ENCODE results near the gene ABCC10.
A peak's percentile ranks its signal among the peaks of the same experiment; 100 is the strongest.
"Not testable (repeated sequence)": the region's sequence is repeated elsewhere in the genome, so short reads cannot be mapped to it uniquely, and the experiment has no call there.

The ABCC10 gene, protein sequence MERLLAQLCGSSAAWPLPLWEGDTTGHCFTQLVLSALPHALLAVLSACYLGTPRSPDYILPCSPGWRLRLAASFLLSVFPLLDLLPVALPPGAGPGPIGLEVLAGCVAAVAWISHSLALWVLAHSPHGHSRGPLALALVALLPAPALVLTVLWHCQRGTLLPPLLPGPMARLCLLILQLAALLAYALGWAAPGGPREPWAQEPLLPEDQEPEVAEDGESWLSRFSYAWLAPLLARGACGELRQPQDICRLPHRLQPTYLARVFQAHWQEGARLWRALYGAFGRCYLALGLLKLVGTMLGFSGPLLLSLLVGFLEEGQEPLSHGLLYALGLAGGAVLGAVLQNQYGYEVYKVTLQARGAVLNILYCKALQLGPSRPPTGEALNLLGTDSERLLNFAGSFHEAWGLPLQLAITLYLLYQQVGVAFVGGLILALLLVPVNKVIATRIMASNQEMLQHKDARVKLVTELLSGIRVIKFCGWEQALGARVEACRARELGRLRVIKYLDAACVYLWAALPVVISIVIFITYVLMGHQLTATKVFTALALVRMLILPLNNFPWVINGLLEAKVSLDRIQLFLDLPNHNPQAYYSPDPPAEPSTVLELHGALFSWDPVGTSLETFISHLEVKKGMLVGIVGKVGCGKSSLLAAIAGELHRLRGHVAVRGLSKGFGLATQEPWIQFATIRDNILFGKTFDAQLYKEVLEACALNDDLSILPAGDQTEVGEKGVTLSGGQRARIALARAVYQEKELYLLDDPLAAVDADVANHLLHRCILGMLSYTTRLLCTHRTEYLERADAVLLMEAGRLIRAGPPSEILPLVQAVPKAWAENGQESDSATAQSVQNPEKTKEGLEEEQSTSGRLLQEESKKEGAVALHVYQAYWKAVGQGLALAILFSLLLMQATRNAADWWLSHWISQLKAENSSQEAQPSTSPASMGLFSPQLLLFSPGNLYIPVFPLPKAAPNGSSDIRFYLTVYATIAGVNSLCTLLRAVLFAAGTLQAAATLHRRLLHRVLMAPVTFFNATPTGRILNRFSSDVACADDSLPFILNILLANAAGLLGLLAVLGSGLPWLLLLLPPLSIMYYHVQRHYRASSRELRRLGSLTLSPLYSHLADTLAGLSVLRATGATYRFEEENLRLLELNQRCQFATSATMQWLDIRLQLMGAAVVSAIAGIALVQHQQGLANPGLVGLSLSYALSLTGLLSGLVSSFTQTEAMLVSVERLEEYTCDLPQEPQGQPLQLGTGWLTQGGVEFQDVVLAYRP (N-terminal part only)

DNA sequence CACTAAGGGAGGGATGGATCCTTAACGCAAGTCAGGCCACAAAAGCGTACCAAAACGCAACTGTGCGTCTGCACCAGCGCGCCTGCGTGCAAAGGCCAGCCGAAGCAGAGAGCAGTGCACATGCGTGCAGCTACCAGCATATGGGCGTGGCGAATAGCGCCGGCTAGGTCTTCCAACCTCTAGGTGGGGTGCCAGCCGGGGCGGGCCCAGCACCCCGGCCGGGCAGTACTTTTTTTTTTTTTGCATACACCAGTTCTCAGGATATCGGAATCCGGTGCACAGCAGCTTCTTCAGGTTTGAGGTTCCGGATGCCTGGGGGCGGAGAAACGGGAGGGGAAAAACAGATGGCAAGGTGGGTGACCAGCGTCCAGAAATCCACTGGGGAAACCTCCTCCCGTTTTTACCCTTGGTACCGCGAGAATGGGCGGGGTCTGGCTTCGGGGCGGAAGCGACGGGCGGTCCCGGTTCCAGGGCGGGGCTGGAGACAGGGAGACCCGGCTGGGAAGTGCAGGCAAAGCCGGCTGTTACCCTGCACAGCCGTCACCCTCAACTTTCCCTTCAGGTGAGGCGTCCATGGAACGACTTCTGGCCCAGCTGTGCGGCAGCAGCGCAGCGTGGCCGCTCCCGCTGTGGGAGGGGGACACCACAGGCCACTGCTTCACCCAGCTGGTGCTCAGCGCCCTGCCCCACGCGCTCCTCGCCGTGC lies at the start of gene ABCC10:
Gene ABCC10 (plus strand): TSS at position 136 of the 706 bp plus-strand sequence. CDS start 438 bp downstream, at position 574.
- DNase-seq = peak; percentile 90

DNA sequence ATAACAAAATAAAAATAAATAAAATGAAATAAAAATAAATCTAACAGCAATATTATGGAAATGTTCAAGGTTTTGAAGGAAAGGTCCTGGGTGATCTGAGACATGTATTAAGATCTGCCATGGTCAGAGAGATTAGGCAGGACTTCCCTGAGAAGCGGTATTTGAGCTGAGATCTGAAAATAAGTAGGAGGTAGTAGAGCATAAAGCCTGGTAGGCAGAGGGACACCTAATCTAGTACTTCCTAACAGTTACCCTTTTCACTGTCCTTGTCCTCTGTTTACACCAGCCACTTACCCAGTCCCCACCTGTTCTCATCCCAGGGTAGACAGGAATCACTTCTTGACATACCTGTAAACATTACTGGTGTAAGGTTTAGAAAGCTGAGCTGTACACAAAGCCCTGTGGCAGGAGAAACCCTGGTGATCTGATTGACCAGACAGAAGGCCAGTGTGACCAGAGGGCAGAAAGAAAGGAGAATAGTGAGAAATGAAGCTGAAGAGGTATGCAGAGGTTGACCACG lies 49.6 kb upstream of the ABCC10 start:
- DNase-seq = no peak

DNA sequence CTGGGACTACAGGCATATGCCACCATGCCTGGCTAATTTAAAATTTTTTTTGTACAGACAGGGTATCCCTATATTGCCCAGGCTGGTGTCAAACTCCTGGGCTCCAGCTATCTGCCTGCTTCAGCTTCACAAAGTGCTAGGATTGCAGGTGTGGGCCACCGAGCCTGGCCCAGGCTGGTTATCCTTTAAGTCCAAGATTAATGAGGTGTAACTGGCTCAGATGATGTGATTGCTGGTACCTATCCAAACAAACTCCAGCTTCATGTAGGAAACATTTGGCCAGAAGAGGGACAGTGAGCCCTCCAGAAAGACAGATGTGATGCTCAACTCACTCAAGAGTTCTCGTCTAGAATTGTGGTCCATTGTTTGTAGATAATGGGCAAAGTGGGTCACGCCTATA lies 48.7 kb upstream of the ABCC10 start:
- no peak for DNase-seq

DNA sequence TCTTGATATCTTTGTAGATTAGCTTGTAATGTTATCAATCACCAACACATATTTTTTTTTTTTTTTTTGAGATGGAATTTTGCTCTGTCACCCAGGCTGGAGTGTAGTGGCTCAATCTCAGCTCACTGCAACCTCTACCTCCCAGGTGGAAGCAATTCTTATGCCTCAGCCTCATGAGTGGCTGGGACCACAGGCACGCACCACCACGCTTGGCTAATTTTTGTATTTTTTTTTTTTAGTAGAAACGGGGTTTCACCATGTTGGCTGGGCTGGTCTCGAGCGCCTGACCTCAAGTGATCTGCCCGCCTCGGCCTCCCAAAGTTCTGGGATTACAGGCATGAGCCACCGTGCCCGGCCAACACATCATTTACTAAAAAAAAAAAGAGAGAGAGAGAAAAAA lies 46.5 kb upstream of the ABCC10 start:
- not testable (repeated sequence) for DNase-seq

DNA sequence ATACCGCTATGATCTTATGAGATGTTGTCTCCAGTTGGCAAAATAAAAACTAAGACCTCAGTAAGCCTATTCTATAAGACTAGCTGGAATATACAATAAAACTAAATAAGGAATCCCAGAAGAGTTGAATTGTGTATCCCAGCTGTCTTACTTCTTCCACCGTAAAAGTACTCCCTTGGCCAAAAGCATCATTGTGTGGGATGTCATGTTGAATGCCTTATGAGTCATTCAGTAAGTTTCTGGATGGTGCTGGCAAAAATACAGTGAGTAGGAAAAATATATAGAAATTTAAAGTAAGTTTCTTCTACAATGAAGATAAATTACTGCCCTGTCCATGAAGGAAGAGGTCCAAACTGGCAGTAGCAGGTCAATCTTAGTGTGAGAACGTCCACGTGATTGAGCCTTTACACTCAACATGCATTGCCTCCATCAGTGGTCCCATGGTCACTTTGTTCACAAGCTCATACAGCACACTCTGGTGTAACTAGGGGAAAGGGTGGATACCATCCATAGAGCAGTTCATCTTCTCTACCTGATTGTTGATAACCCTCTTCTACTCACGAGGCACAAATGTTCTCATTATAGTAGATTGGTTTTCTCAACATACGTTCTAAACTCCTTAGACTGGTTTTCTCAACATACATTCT lies 44.2 kb upstream of the ABCC10 start:
- no peak for DNase-seq

DNA sequence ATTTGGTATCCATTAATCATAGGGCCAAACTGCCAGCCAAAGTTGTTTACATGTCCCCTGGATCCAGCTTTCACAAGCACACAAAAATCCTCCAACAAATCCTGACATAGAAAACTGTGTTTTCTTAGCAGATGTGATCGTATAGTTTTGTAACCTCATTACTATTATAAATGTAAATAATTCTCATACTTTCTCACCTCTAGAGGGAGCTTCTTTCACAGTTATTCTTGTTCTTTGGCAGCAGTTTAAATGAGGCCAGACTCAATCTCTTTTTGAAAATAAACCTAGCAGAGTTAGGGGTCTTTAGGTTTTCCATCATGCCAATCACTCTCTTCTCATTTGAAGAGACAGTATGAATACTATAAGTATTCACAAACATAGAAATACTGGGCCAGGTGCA lies 40.8 kb upstream of the ABCC10 start:
- DNase-seq = no peak

DNA sequence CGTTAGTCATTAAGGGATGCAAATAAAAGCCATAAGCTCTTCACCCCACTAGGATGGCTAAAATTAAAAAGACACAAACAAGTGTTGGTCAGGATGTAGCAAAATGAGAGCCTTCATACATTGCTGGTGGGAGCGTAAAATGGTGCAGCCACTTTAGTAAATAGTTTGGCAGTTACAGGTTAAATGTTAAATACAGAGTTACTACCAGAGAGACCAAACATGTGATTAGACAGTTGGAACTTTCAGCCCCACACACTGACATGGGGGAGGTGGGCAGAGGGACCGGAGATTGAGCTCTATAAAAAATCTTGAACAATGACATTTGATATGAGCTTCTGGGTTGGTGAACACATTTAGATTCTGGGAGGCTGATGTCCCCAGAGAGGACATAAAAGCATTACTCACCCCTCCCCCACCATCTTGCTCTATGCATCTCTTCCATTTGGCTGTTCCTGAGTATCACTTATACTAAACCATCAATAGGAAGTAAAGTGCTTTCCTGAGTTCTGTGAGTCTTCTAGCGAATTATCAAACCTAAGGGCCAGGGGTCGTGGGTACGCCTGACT lies 37.5 kb upstream of the ABCC10 start:
- no peak for DNase-seq

DNA sequence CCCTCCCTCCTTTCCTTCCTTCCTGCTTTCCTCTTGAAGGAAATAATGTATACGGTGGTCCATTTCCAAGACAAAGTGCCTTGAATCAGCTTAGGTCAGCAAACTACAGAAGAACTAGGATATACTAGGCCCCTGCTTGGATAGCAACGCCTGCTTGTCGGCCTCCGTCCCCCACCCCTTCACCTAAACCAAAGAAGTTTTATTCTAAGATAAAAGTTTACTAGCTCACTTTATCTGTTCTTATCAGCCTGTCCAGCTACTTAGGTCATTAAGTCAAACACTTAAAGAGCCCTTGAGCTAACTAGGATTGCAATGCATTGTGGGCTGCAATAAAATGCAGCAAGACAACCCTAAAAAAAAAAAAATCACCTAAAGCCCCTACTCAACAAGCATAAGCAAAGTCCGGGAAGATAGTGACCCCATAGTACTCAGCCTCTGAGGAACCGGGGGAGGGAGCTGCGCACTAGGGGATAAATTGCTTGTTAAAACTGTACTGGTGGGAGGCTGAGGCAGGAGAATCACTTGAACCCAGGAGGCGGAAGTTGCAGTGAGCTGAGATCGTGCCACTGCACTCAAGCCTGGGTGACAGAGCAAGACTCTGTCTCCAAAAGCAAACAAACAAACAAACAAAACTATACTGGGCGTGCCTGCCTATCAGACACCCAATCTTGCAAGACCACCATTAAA lies 36.4 kb upstream of the ABCC10 start:
- DNase-seq = not testable (repeated sequence)

DNA sequence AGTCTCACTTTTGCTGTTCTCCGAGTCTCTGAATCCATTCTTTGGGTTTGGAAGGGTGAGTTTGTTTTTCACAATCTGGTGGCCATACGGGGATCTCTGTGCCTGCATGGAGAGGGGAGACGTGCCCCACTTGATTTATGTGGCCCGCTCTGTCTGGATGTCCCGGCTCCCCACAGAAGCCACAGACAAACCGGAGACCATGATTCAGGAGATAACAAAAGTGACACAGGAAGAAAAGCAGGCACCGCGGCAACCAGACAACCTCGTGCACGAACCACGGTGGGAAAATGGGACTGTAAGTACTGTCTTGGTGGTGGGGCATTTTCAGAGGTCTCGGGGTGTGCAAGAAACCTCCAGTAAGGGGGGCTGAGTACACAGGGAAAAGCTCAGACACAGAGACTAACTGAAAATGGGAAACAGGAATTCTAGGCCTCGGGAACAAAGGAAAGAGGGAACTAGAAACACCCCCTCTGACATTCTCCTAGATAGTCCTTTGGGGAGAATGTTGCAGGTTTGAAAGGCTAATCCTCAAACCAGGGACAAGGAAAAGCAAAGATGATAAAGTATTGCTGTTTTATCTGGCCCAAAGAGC lies 35.8 kb upstream of the ABCC10 start:
- DNase-seq = peak; percentile 14

DNA sequence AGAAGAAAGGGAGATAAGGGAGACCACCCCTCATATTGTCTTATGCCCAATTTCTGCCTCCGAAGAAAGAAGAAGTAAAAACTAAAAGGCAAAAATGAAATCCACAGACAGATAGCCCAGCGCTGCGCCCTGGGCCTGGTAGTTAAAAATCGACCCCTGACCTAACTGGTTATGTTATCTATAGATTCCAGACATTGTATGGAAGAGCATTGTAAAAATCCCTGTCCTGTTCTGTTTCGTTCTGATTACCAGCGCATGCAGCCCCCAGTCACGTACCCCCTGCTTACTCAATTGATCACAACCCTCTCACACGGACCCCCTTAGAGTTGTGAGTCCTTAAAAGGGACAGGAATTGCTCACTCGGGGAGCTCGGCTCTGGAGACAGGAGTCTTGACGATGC lies 34.2 kb upstream of the ABCC10 start:
- DNase-seq = not testable (repeated sequence)

DNA sequence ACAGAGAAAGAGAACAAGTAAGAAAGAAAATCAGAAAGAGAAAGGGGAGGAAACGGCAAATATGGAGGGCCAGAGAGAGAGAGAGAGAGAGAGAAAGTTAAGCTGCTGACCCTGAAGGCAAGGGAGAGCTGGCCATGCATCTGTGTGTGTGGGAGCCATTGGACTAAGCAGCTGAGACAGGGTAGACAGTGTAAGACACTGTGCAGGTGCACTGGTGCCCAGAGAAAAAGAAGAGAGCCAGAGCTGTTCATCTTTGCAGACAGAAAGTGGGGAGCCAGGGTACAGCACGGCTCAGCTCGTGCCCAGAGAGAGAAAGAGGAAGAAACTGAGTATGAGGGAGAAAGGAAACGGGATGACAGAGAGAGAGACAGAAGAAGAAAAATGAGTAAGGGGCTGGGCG lies 33.7 kb upstream of the ABCC10 start:
- no peak for DNase-seq

DNA sequence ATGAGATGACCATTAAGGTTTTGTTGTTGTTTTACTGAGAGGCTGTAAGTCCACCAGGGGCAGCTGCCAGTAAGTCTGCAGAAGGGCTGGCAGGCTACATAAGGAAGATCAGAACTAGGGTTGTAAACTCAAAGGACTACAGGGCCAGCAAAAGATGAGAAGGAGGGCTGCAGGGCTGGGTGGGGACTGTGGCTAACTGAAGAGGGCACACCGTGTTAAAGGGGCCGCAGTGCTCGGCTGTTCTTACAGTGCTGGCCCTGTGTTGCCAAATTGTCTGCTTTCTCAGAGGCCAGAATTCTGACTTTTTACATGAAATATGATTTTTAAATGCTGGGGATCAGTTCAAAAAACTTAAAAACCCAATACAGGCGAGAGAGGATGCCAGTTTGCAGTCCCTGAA lies 32.4 kb upstream of the ABCC10 start:
- DNase-seq = no peak

DNA sequence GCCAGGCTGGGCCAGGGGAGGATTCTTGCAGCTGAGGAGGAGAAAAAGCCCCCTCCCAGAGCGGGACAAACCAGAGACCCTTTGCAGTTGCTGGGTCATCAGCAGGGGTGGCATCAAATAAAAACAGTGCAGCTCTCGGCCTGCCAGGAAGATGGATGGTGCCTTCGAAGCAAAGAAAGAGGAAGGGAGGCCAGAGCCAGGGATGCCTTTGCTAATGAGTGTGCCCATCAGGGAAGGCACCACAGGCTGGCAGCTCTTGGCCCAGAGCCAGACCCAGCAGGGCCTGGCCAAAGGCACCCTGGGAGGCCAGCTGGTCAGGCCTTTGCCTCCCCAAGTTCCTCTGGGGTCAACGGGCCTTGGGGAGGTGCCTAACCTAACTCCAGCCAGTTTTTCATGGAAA lies 31.6 kb upstream of the ABCC10 start:
- no peak for DNase-seq

DNA sequence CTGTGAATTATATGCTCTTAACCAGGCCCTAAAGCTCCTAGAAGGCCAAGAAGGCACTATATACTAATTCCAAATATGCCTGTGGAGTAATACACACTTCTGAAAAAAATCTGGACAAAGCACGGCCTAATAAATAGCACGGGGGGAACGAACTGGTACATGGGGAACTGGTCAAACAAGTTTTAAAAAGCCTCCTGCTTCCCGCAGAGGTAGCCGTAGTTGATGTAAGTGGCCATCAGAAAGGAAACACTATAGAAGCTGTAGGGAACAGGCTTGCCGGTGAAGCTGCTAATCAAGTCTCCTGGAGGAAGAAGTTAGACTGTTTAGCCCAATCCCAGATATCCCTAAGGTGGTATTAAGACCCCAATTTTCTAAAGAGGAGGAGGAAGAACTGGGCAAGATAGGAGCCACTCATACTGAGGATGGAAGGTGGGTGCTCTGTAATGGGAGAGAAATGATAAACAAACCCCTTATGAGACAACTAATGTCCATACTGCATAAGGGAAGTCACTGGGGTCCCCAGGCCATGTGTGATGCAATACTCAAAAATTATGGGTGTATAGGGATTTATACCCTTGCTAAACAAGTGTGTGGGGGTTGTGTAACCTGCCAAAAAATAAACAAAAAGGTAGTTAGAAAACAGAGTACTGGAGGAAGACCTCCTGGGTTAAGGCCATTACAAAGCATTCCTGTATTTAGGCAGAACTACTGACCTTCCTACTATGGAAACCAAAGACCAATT lies 30.8 kb upstream of the ABCC10 start:
- no peak for DNase-seq

DNA sequence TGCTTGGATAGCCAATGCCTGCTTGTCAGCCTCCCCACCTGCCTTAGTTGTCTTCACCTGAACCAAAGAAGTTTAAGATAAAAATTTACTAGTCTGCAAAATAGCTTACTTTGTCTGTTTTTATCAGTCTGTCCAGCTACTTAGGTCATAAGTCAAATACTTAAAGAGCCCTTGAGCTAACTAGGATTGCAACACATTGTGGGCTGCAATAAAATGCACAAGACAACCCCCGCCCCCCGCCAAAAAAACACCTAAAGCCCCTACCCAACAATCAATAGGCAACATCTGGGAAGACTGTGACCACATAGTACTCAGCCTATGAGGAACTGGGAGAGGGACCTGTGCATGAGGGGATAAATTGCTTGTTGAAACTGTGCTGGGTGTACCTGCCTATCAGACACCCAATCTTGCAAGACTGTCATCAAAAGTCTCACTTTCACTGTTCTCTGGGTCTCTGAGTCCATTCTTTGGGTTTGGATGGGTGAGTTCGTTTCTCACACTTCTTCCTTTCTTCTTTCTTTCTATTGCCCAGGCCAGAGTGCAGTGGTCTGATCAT lies 27.3 kb upstream of the ABCC10 start:
- DNase-seq = no peak

DNA sequence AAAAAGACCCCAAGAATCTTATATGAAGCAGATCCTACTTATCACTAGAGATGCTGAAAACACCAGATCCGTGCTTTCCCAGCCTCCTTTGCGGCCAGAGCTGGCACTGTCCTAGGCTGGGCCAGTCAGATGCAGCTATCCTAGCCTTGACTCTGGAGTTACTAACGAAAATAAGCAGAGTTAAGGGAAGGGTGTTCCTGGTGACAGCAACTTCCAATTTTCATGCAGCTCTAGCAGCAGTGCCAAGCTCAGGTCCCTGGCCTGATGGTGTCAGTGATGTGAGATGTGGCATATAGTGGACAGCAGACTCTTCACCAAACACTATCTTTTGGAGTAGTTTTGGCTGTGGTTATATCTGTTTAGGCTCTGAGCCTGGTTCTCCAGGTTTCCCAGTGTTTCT lies 25.6 kb upstream of the ABCC10 start:
- no peak for DNase-seq

DNA sequence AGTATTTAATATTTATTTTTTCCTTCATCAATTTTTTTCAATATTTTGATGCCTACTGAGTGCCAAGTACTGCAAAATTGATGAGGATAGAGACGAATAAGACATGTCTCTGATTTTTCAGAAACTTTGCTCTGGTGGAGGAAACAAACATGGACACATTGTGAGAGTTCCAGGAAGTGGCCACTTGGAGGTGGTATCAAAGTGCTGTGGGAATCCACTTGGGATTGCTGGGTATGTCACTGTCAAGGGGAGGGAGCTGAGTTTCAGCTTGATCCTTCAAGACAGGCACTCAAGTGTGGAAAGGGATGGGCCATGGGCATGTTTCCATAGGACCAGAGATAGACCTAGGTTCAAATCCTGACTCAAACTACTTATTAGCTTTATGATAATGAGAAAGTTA lies 24.5 kb upstream of the ABCC10 start:
- no peak for DNase-seq

DNA sequence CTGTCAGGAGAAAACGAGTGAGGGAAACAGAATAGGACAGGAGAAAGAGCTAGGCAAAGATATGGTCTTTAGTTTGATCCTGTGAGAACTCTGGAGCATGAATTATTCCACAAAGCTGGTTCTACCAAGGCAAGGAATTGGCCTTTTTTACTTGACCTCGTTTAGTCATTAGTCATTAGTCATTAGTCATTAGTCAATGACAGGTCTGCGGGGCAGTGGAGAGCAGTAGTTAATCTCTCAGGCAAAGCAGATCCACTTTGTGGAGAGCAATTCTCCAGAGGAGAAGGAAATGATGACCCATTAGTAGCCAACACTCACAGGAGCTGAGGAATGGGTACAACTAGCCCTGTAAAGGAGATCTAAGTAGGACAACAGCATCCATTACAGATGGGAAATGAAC lies 22.0 kb upstream of the ABCC10 start:
- DNase-seq = no peak

DNA sequence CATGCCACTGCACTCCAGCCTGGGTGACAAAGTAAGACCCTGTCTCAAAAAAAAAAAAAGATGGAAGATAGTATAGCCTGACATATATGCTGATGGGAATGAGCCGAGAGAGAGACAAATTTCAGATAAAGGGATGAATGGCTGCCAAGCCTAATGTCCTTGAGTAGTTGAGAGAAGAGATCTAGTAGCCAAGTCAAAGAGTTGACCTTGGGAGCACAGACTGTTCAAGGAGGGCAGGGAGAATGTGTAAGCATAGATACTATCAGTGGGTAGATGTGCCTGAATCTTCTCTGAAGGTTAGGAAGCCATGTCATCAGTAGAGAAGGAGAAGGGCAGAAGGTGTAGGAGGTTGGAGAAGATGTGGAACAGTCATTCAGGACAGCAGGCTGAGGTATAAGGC lies 20.0 kb upstream of the ABCC10 start:
- no peak for DNase-seq
